A549 treated with ZK216348 at 1 μM for 4 hours (cell line): ENCODE measurements around the gene INKA2. TPM values are rescaled to one million over a fixed set of nuclear protein-coding genes. Genes with fewer than 3 reads are reported as not detected.

ENCODE experiments used
- total RNA-seq: library from RNA; stranded (reverse); fragments of 200-300 nt; extraction: Qiagen RNA extraction; gene quantifications from 5 replicates; pipeline ENCODE4 v1.2.3, GENCODE V29; 2022; ENCODE audit warnings: low read depth

The INKA2 gene
- total RNA-seq, result 1.6 to 2.5 TPM (median 2.2 TPM) in 5 replicates

GRCh38 chr1:111739194-111739924, at the start of gene INKA2:
Gene INKA2 (minus strand): TSS chr1:111739395. CDS start chr1:111739242, 153 bp downstream.

GRCh38 chr1:111755331-111756123, 16.3 kb upstream of the INKA2 start, which contains the start of gene DDX20:
Gene DDX20 (plus strand): TSS chr1:111755901. CDS start chr1:111755925, 24 bp downstream.

Other genes with a start within 250 kb of the INKA2 start
- not detected in 5 replicates for gene ADORA3, start 235.8 kb downstream of the INKA2 start, total RNA-seq
- gene TMIGD3, start 235.8 kb downstream of the INKA2 start, total RNA-seq, result not detected in 5 replicates
- 22.3 to 40.5 TPM (median 25.4 TPM) in 5 replicates for gene RAP1A, start 119.6 kb downstream of the INKA2 start, total RNA-seq
- 7.5 to 9.3 TPM (median 8.8 TPM) in 5 replicates for gene DDX20, start 16.5 kb upstream of the INKA2 start, total RNA-seq